Activated CD8-positive, alpha-beta T cell treated with anti-CD3 and anti-CD28 coated beads for 36 hours (primary cell): ENCODE data around the gene PRDM11. TPM values are rescaled to one million over a fixed set of nuclear protein-coding genes. Genes with fewer than 3 reads are reported as not detected.
A peak's percentile ranks its signal among the peaks of the same experiment; 100 is the strongest.

Experiments used
- ATAC-seq: fragments of 200-7000 bp; cut with Tn5 transposase; one replicate; pipeline ENCODE4 v1.10.0; 2021; ENCODE audit warnings: mild to moderate bottlenecking, moderate library complexity
- CTCF ChIA-PET: fragments of 350-600 bp; sonication (Branson Sonifier 250); formaldehyde crosslinking; loops from one replicate; lab custom pipeline; 2021; ENCODE audit warnings: antibody characterized with exemption; lab: Charles Lee
- POLR2A ChIA-PET: fragments of 350-600 bp; sonication (Branson Sonifier 250); formaldehyde crosslinking; loops from one replicate; lab custom pipeline; 2021; ENCODE audit warnings: antibody characterized with exemption; lab: Charles Lee
- DNase-seq: peaks from one replicate; pipeline ENCODE4 v3.0.0-alpha.2; 2020
- H3K27ac Mint-ChIP-seq: one replicate; pipeline ENCODE4 v1.8.0; 2021; ENCODE audit warnings: mild to moderate bottlenecking, mixed read lengths
- H3K27me3 Mint-ChIP-seq: one replicate; pipeline ENCODE4 v1.8.0; 2021; ENCODE audit warnings: mixed read lengths
- H3K36me3 Mint-ChIP-seq: one replicate; pipeline ENCODE4 v1.8.0; 2021; ENCODE audit warnings: low read depth, mixed read lengths
- H3K4me1 Mint-ChIP-seq: one replicate; pipeline ENCODE4 v1.8.0; 2021; ENCODE audit warnings: low read depth, mixed read lengths
- H3K4me3 Mint-ChIP-seq: one replicate; pipeline ENCODE4 v1.8.0; 2021; ENCODE audit warnings: mild to moderate bottlenecking, moderate library complexity, mixed read lengths
- H3K9me3 Mint-ChIP-seq: one replicate; pipeline ENCODE4 v1.8.0; 2021; ENCODE audit warnings: mixed read lengths
- CTCF ChIP-seq: fragments of 200-600 bp; IDR thresholded peaks from one replicate; pipeline ENCODE4 v1.8.0; 2022; ENCODE audit warnings: antibody characterized with exemption, mild to moderate bottlenecking
- intact Hi-C: fragments of 100-400 bp; cut with micrococcal nuclease; formaldehyde crosslinking; loops from one replicate; pipeline ENCODE4 v1.10.0; 2022
- total RNA-seq, 2 experiments: library from RNA; stranded (reverse); gene quantifications; one replicate each; pipeline ENCODE4 v1.2.3, GENCODE V29; 2021

PRDM11 gene
- total RNA-seq, 2 experiments from 2014 or later: 2.6 to 3.5 TPM

- intact Hi-C loops: no loop called here
Observed at GRCh38 chr11:45274206-45274605, 127.8 kb downstream of the PRDM11 start.

GRCh38 chr11:45275828-45276227, 129.4 kb downstream of the PRDM11 start:
- peaks cover 38% of the 10 kb centered on the region for H3K27me3 Mint-ChIP-seq

More at GRCh38 chr11:45274206-45274605, 127.8 kb downstream of the PRDM11 start:
- DNase-seq (no peak), ATAC-seq (no peak)
- Mint-ChIP-seq H3K27me3 (peaks cover 42% of the 10 kb centered on the region), H3K36me3 (no peaks in the 10 kb centered on the region), H3K27ac (no peak overlapping the region), H3K4me1 (no peaks in the 10 kb centered on the region), H3K9me3 (no peaks in the 10 kb centered on the region), H3K4me3 (no peak overlapping the region)
- POLR2A ChIA-PET: no interaction called here
- CTCF ChIA-PET: no interaction called here
- TF ChIP-seq CTCF: no peak

GRCh38 chr11:45278714-45279113, 132.3 kb downstream of the PRDM11 start:
- TF ChIP-seq CTCF: no peak
- Mint-ChIP-seq H3K27me3 (peaks cover 34% of the 10 kb centered on the region), H3K36me3 (no peaks in the 10 kb centered on the region), H3K4me1 (no peaks in the 10 kb centered on the region), H3K4me3 (no peak overlapping the region), H3K27ac (no peak overlapping the region), H3K9me3 (peaks cover 2% of the 10 kb centered on the region)
- no peak for ATAC-seq
- no peak for DNase-seq
- intact Hi-C loops: no loop called here
- ChIA-PET POLR2A (no interaction called here), CTCF (interaction anchor here (0.7 to 1.4 kb wide), 3 partner anchors 13 to 168 kb away, joined by 3 to 5 read pairs (median 3); no protein-coding TSS in a partner anchor)

More at GRCh38 chr11:45275828-45276227, 129.4 kb downstream of the PRDM11 start:
- ChIA-PET POLR2A (no interaction called here), CTCF (no interaction called here)
- Mint-ChIP-seq H3K36me3 (no peaks in the 10 kb centered on the region), H3K4me1 (no peaks in the 10 kb centered on the region), H3K9me3 (peaks cover 2% of the 10 kb centered on the region), H3K4me3 (no peak overlapping the region), H3K27ac (no peak overlapping the region)
- TF ChIP-seq CTCF: no peak
- intact Hi-C loops: no loop called here
- no peak for ATAC-seq
- no peak for DNase-seq

- Mint-ChIP-seq H3K36me3 (no peaks in the 10 kb centered on the region), H3K9me3 (peaks cover 2% of the 10 kb centered on the region), H3K27ac (no peak overlapping the region), H3K4me1 (no peaks in the 10 kb centered on the region), H3K27me3 (peaks cover 34% of the 10 kb centered on the region), H3K4me3 (no peak overlapping the region)
- ChIA-PET CTCF (interaction anchor here (1.4 kb wide), 1 partner anchor 169 kb away, joined by 5 read pairs; no protein-coding TSS in a partner anchor), POLR2A (no interaction called here)
- ATAC-seq: no peak
- TF ChIP-seq CTCF: no peak
- intact Hi-C loops: no loop called here
- no peak for DNase-seq
Observed at GRCh38 chr11:45279645-45280044, 133.2 kb downstream of the PRDM11 start.

GRCh38 chr11:45280449-45280848, 134.0 kb downstream of the PRDM11 start:
- no peak overlapping the region for H3K4me3 Mint-ChIP-seq
- peaks cover 2% of the 10 kb centered on the region for H3K9me3 Mint-ChIP-seq
- TF ChIP-seq CTCF: no peak
- H3K27me3 Mint-ChIP-seq: peaks cover 29% of the 10 kb centered on the region
- ChIA-PET POLR2A (no interaction called here), CTCF (no interaction called here)
- no peak for ATAC-seq
- intact Hi-C loops: no loop called here
- DNase-seq: peak; percentile 9
- no peak overlapping the region for H3K27ac Mint-ChIP-seq
- H3K4me1 Mint-ChIP-seq: no peaks in the 10 kb centered on the region
- no peaks in the 10 kb centered on the region for H3K36me3 Mint-ChIP-seq
